Measurements from ENCODE around the gene GPR146. TPM values are rescaled to one million over a fixed set of nuclear protein-coding genes. Genes with fewer than 3 reads are reported as not detected.

GPR146 gene
- total and polyA plus RNA-seq, 9 of the 15 experiments (the other 6 are each of a cell fraction or from before 2014, with no cell fraction given): 0.22 to 3.6 (median 0.64) TPM; not detected in 2

DNA sequence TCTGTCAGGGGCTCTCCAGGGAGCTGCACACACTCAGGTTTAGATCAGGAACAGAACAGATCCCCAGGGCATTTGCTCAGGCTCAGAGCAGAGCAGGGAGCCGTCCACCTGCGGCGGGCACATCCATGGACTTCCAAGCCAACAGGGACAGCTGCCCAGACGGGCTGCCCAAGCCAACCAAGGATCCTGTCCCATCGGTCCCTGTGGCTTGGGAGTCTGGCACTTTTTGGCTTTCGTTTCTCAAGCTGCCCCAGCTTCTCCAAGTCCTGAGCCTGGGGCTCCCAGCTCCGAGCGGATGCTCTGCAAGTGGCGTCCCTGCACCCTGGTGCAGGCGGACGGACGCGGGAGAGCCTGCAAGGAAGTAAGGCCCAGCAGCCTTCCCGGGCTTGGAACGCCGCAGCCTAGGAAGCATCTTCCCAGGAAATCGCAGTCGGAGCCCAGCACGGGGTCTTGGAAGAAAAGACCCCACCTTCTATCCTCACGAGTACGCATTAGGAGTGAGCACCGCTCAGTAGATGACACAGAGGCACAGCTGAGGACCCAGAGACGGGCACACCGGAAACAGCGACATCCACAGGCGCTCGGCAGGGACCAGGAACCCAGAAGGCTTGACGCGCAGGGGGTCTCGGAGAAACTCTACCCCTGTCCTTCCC lies 6.0 kb downstream of the GPR146 start:
- ATAC-seq: no peak
- no peak for FAIRE-seq
- H3K27me3 ChIP-seq (ENCODE audit: control insufficient read depth in 2 of 2, insufficient read depth in 2 of 2, low read length in 2 of 2): no peaks in the 10 kb centered on the region
- in situ Hi-C loops (cut with MboI): no loop called here
- H3K36me3 ChIP-seq (ENCODE audit: control insufficient read depth, insufficient read depth, low read length): no peaks in the 10 kb centered on the region; the same call in 2 of the 3 replicates
- H3K9me3 ChIP-seq (replicated peaks; ENCODE audit: control insufficient read depth, insufficient read depth, low read depth, low read length): no peaks in the 10 kb centered on the region
- no peaks in the 10 kb centered on the region for H3K9me1 ChIP-seq (ENCODE audit: control insufficient read depth, insufficient read depth, low read length)
- intact Hi-C loops (cut with micrococcal nuclease): no loop called here
- WGBS (ENCODE audit: insufficient coverage, low coverage, missing lambda C conversion rate): 90% methylated on average over 29 of the region's 30 CpGs
- no TSS peak for BruUV-seq (replicated peaks)
- ChIA-PET CTCF (ENCODE audit: low intra/inter-chr PET ratio) (no interaction called here), POLR2A (interaction anchor here (0.6 to 0.7 kb wide), 2 partner anchors 75 to 1708 kb away, joined by 3 read pairs; no protein-coding TSS in a partner anchor)
- H3K27ac ChIP-seq (ENCODE audit: extremely low read depth, low read depth, low read length): no peak overlapping the region
- no peak for DNase-seq (ENCODE audit: extremely low read depth in 1 of 4, low spot score in 3 of 4)
- H3K9ac ChIP-seq (ENCODE audit: insufficient read depth in 1 of 2, low read depth in 2 of 2, low read length in 2 of 2): peak overlapping the region in 1 of 2 experiments; percentile 68; a peak in 1 of 4 replicates
- peaks cover 5% of the 10 kb centered on the region; the same call in 1 of the 2 replicates for H4K20me1 ChIP-seq (replicated peaks; ENCODE audit: control insufficient read depth, insufficient read depth, low read length)
- no peak overlapping the region for H2AFZ ChIP-seq (ENCODE audit: low read depth, low read length)
- peaks cover 8% of the 10 kb centered on the region; the same call in 1 of the 3 replicates for H3K79me2 ChIP-seq (ENCODE audit: control insufficient read depth, insufficient read depth, low read length)
- H3K4me3 ChIP-seq: no peak overlapping the region
- no peak overlapping the region for H3K4me2 ChIP-seq (ENCODE audit: insufficient read depth, low read length)
- peaks cover 31 to 74% of the 10 kb centered on the region in 2 experiments for H3K4me1 ChIP-seq (replicated peaks in 1 of 2; ENCODE audit: control insufficient read depth in 2 of 2, insufficient read depth in 2 of 2, low read length in 2 of 2)
- no peak for TF ChIP-seq EP300 (IDR thresholded peaks at IDR 0.05; ENCODE audit: low read length)
- no peak for TF ChIP-seq PATZ1 (CRISPR knock-in tag; IDR thresholded peaks at IDR 0.05; ENCODE audit: borderline replicate concordance)
- TF ChIP-seq PRMT5 (CRISPR knock-in tag; IDR thresholded peaks at IDR 0.05): no peak
- no peak for TF ChIP-seq SAFB2 (IDR thresholded peaks at IDR 0.05; ENCODE audit: borderline replicate concordance, low read depth, low read length, severe bottlenecking)
- TF ChIP-seq ZKSCAN8 (CRISPR knock-in tag; IDR thresholded peaks at IDR 0.05): no peak
- TF ChIP-seq CHD2 (IDR thresholded peaks at IDR 0.05; ENCODE audit: low read depth, low read length): no peak
- no peak for TF ChIP-seq SNRNP70 (optimal IDR thresholded peaks at IDR 0.05; ENCODE audit: low read depth, low read length)
- no peak for TF ChIP-seq SIRT6 (IDR thresholded peaks at IDR 0.05; ENCODE audit: low read depth, low read length)
- no peak for TF ChIP-seq ZZZ3 (IDR thresholded peaks at IDR 0.05)
- no peak for TF ChIP-seq ZNF830 (CRISPR knock-in tag; IDR thresholded peaks at IDR 0.05)
- TF ChIP-seq CHAMP1 (IDR thresholded peaks at IDR 0.05): no peak
- TF ChIP-seq CEBPB (tag; IDR thresholded peaks at IDR 0.05): no peak
- no peak for TF ChIP-seq NR2C2 (CRISPR knock-in tag; IDR thresholded peaks at IDR 0.05)
- TF ChIP-seq NR2C2 (tag; IDR thresholded peaks at IDR 0.05): no peak
- no peak for TF ChIP-seq HMGXB4 (CRISPR knock-in tag; IDR thresholded peaks at IDR 0.05)
